Measurements from ENCODE around the gene KHDRBS1.

The KHDRBS1 gene

DNA sequence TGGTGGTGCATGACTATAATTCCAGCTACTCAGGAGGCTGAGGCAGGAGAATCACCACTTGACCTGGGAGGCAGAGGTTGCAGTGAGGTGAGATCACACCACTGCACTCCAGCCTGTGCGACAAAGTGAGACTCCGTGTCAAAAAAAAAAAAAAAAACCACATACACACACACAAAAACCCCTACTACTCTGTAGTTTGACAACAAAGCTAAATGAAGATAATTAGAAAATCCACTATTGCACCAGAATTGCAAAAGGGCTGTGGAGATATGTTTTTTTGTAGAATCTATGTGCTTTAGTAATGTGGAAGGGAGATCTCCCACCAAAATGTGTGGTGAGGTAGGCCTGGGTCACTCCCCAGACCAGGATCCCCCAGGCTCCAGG, 32.2 kb upstream of the KHDRBS1 start:
- H3K4me3 ChIP-seq (ENCODE audit: low read length), result no peak overlapping the region
- TF ChIP-seq, protein P1, sequence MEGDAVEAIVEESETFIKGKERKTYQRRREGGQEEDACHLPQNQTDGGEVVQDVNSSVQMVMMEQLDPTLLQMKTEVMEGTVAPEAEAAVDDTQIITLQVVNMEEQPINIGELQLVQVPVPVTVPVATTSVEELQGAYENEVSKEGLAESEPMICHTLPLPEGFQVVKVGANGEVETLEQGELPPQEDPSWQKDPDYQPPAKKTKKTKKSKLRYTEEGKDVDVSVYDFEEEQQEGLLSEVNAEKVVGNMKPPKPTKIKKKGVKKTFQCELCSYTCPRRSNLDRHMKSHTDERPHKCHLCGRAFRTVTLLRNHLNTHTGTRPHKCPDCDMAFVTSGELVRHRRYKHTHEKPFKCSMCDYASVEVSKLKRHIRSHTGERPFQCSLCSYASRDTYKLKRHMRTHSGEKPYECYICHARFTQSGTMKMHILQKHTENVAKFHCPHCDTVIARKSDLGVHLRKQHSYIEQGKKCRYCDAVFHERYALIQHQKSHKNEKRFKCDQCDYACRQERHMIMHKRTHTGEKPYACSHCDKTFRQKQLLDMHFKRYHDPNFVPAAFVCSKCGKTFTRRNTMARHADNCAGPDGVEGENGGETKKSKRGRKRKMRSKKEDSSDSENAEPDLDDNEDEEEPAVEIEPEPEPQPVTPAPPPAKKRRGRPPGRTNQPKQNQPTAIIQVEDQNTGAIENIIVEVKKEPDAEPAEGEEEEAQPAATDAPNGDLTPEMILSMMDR (conservative IDR thresholded peaks at IDR 0.05; ENCODE audit: low read length), result no peak
- no peak for DNase-seq (ENCODE audit: low read depth)

DNA sequence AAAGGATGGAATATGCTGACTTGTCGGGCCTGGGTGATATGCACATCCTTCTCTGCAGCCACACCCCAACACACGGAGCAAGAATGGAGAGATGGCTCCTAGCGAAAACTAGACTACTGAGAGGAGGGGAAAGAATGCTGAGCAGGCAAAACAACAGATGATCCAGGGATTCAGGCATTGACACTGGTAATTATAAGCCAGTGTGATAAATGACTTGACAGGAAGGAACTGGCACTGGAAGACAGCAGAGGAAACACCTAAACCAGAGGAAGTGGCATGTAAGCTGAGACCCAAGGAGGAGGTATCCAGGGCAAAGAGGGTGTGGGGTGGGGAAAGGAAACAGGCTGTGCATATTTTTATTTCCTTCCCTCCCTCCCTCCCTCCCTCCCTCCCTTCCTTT, 31.7 kb upstream of the KHDRBS1 start:
- TF ChIP-seq, protein P1 (conservative IDR thresholded peaks at IDR 0.05; ENCODE audit: low read length), result no peak
- no peak overlapping the region for H3K4me3 ChIP-seq (ENCODE audit: low read length)
- no peak for DNase-seq (ENCODE audit: low read depth)

DNA sequence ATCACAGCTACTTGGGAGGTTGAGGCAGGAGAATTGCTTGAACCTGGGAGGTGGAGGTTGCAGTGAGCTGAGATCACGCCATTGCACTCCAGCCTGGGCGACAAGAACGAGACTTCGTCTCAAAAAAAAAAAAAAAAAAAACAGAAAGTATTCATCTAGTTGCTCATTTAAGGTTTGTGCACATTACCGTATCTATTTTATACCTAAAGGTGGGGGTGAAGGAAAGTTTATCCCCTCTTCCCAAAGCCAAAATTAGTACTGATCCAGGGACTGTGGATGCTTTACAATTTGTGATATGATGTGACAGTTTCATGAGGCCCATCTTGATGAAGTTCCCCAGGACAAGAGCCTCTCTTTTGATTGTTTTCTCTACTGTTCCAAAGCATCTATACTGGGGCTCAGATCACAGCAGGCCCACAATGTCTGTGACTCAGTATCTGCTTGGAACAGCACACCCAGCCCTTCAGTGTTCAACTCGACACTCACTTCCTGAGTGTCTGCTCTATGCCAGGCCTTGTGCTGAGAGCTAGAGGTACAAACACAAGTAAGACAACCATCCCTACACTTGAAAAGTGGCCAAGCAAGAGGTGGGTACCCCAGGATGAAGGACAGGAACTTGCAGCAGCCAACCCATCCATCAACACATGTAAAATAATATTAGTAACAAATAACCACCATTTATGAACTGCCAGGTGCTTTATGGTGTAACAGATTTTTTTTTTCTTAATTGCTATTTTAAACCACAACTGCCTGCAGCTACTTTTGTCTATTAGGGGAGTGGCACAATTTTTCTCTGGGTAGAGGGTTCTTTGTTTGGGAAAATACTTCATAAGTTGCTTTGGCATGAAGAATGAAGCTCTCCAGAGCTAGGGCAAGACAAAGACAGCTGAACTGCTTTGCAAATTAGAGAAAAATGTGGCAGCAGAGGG, 29.0 kb upstream of the KHDRBS1 start:
- DNase-seq (ENCODE audit: low read depth), result peak; percentile 36
- no peak overlapping the region for H3K4me3 ChIP-seq (ENCODE audit: low read length)
- TF ChIP-seq, protein P1 (conservative IDR thresholded peaks at IDR 0.05; ENCODE audit: low read length), result no peak

DNA sequence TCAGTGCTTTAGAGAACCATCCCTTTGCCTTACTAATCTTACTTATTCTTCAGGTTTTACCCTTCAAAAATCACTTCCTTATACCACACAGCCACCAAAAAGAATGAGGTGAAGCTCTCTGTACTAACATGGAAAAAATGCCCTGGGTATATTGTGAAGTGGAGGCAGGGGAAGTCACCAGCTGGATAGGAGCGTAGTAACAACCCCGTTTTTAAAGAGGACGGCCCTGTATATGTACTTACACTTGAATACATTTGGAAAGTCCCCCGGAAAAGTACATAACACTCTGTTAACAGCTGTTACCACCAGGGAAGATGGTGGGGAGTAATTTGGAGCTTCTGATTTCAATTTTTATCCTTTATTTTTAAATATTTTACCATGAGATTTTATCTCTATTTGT, 28.2 kb upstream of the KHDRBS1 start:
- TF ChIP-seq, protein P1 (conservative IDR thresholded peaks at IDR 0.05; ENCODE audit: low read length), result no peak
- DNase-seq (ENCODE audit: low read depth), result no peak
- no peak overlapping the region for H3K4me3 ChIP-seq (ENCODE audit: low read length)

DNA sequence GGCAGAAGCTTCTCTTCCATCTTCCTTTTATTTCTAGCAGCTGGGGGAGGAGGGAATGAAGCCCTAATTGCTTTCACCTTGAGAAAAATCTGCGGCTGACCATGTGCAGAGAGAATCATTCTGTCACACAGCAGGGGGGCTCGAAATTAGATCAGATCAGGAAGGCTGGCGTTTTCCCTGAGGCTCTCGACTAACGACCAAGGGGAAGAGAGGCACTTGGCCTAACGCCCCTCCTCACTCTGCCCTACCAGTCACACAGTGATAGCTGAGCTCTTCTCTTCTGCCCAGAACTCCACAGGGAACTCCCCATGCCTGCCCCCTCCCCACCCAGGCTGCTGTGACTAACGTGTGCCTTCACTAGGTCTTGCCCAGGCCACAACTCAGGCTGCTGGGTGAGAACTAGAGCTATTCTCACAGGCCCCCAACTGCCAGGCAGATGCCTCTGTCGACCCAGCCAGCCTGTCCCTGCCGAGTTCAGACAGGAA, 26.5 kb upstream of the KHDRBS1 start:
- TF ChIP-seq, protein P1 (conservative IDR thresholded peaks at IDR 0.05; ENCODE audit: low read length), result no peak
- no peak for DNase-seq (ENCODE audit: low read depth)
- H3K4me3 ChIP-seq (ENCODE audit: low read length), result no peak overlapping the region

DNA sequence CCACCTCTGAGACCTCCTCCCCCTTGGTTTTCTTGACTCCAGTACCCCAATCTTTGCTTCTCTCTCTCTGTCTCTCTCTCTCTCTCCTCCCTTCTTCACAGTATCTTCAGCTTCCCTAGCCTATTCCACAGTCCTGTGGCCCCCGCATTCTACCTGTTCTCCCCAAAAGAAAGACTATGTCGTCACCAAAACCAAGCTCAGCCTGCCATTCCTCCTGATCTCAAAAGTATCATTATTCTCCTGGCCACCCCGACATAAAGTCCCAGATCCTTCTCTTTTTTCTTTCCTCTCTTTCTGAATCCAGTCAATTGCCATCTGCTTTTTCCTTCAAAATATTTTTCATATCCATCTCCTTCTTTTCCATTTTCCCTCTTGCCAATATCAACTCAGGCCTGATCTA, 23.7 kb upstream of the KHDRBS1 start:
- DNase-seq (ENCODE audit: low read depth), result no peak
- TF ChIP-seq, protein P1 (conservative IDR thresholded peaks at IDR 0.05; ENCODE audit: low read length), result no peak
- H3K4me3 ChIP-seq (ENCODE audit: low read length), result no peak overlapping the region

DNA sequence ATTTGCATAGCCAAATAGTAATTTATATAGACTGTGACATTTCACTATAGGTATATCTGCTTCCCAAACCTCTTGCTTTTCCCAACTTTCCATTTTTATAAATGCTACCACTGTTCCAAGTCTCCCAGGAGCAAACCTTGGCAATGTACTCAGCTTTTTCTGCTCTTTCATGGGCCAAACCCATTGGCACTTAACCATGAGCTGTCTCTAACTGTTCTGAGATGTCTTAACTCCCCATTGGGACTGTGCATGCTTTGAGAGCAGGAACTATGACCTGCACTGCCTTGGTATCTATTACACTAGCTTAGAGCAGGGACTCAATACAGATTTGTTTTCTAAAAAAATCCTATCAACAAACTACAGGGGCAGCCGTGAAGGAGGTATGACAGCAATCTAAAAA, 22.5 kb upstream of the KHDRBS1 start:
- no peak for DNase-seq (ENCODE audit: low read depth)
- TF ChIP-seq, protein P1 (conservative IDR thresholded peaks at IDR 0.05; ENCODE audit: low read length), result no peak
- H3K4me3 ChIP-seq (ENCODE audit: low read length), result no peak overlapping the region

All from AG10803 (cell line).